T-helper 1 cell treated with Interleukin-12 subunit alpha and Interleukin-12 subunit beta and Interleukin-4 antibody, amounts not matched to agents 30 ng/mL and 1 ng/mL, for 36 hours (primary cell): ENCODE results near the gene SLC22A23. TPM values are rescaled to one million over a fixed set of nuclear protein-coding genes. Genes with fewer than 3 reads are reported as not detected.

Experiments used
- intact Hi-C: fragments of 100-400 bp; cut with micrococcal nuclease; formaldehyde crosslinking; loops from one replicate; pipeline ENCODE4 v1.15.1; 2024
- total RNA-seq: library from RNA; stranded (reverse); gene quantifications from 2 replicates; pipeline ENCODE4 v1.2.3, GENCODE V29; 2022

The SLC22A23 gene
- total RNA-seq, 1 donor from 2014 or later, result 0.42 TPM

DNA sequence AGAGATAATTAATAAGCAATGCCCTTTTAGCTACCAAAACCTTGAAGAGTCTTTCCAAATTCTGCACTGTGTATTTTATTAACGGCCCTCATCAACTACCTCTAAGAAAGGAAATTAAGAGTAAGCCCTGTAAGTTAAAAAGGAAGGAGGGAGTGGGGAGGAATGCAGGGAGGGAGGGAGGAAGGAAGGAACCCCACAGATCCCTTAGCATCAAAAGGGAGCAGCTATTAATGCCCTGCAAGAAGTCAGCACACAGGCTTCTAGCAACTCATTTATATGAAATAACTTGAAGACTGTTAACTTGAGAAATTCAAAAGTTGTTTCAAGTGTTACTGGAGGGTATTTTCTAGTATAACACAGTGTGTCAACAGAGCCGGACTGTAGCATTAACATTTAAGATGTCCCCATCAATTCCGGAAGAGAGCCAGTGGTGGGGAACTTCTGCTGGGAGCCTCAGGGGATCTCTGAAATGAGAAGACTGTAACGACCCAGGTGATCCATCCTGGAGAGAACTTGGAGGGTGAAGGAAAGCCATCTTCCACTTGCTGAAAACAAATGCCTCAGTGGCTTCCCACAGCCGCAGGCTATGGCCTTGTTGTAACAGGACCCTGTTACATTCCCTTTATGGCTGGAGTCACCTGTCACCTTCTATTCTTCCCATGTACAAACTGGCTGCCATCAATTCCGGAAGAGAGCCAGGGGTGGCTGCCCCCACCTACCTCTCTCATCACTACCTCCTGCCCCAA lies 33.2 kb downstream of the SLC22A23 start:
- intact Hi-C loops, result no loop called here

DNA sequence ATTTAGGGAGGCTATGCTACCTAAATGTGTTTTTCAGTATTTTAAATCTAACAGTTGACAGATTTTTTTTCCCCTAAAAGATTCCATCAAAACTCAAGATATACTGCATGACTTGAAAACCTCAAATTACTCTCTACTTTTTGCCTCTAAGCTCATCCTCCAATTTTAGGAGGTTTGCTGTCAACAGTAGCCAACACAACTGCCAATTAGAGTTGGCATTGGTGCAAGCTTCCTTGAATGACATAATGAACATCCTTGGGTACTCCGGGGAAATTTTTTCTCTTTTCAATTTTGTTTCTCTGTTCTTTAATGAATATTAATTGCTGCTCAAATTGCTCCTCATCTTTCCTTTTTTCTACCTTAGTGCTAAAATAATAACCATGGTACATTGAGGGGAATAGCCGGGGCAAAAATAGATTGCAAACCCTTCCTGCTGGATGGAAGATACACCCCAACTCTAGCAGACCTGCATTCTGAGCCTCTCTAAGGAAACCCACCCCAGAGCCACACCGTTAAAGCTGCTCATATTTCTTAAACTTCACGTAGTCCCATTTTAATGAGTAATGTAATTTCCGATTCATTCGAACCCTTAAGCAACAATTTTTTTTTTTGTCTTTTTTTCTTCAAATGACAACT lies 34.3 kb downstream of the SLC22A23 start:
- intact Hi-C loops, result no loop called here

DNA sequence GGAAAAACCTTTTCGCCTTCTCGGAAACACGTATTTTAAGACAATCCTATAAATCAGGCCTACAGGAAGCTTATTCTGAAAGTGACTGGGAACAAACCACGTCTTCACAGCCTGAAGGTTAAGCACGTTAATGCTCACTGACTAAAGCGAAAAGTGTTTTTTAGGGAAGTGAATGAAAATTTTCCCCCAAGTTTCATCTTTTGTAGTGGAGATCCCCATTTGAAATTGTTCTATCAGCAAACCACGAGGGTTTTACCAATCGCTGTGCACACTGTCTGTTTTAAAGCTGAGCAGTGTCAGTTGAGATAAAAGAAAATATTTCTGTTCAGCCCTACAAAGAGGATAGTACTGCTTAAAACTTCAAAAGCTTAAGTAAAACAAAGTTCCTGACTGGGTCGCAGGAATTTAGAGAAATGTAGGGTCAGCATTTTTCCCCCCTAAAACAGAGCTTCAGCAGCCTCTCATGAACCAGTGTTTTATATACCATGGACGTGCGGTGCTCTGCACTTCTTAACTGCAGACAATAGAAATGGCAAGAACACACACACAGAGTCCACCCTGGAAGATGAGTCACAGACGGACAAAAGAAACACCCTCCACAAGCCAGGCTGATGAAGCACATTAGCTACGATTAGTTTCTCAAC lies 34.9 kb downstream of the SLC22A23 start:
- intact Hi-C loops, result no loop called here

DNA sequence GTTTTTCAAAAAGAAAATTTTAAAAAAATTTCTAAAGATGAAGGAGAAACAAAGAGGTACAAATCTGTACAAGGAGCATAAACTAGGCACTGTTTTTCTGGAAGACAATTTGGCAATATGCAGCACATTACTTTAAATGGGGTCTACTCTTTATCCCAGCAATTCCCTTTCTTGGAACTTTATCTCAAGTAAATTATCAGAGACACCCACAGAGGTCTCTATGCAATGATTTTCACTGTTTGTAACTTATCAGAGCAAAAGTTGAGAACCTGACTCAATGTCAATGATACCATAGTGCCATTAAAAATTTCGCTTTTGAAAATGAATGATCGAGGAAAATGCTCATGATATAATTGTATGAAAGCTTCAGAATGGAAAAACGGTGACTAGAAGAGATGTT lies 35.7 kb downstream of the SLC22A23 start:
- intact Hi-C loops, result no loop called here

DNA sequence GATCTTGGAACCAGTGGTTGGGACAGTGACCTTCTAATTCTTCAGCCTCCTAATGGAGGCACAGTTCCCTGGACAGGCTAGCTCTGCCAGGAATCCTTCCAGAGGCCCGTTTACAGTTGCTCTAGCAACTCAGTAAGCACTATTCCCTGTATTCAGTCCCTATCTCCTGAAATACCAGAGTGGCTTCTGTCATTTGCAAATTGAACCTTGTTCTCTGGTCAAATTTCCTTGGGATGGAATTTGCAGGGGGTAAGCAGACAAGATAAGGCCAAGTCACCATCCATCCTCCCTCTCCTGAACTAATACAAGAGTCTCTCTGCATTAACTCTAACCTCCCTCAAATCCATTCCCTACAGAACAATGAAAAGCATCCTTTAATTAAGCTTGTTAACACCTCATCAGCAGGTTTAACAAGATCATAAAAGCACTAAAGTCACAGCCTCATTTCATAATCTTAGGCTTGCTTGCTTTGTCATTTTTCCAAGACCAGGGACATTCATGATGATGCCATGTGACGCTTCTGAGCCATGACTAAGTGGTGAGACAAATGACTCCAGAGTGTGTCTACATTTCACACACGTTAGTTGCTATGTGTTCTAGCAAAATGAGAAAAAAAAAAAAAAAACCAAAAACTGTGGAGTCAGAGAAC lies 37.1 kb downstream of the SLC22A23 start:
- intact Hi-C loops, result no loop called here

DNA sequence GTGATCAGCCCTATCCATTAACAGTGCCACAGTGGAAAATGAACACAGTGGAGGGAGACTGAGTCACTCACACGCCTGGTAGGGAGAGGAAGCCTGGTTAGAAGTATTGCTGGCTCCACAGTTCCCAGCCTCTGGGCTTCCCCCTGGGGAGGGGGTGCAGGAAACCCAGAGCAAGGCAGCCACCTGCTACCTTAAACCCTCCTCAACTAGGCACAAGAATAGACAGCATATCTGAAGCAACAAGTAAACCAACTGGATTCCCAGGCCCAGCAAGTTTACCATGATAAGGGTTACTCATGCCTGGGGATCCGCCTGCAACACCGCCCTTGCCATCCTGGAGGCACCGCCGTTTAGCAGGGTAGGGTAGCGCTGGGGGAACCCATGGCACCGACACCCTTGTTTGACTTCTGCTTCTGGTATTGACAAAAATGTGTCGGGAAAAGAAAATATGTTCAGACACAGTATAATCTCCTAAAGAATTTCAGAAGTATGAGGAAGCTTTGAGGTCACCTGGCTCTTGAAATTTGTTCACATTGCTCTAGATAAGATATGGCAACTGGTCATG lies 38.3 kb downstream of the SLC22A23 start:
- intact Hi-C loops, result no loop called here

DNA sequence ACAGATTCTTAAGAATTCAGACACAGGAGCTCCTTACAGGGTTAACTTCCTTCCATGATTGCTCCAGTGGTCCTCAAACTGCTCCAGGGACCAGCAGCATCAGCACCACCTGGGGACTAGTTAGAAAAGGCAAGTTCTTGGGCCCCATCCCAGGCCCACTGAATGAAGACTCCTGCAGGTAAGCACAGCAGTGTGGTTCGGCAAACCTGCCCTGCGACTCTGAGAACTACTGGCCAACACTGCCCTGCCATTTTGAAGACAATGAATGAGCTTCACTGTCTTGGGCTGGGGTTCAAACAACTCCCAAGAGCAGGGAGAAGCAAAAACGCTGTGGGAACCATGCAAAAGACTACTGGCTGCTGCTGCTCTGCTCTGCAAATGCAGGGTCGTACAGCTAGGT lies 39.4 kb downstream of the SLC22A23 start:
- intact Hi-C loops, result no loop called here

DNA sequence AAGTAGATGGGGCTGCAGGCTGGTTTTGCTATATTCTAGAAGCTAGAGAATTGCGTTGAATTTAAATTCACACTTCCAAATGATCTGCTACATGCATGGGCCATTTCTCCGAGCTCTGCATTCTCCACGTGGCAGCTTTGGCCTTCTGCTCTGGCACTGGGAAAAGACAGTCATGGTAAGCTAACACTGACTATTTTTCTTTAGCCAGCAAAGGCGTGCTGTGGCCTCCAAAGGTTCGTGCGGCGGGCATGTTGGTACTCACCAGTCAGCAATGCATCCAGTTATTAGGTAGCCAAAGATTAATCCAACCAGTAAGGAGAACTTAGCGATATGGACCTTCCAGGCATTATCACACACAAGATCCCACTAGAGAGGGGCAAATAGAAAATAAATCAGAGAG lies 41.4 kb downstream of the SLC22A23 start:
- intact Hi-C loops, result no loop called here

DNA sequence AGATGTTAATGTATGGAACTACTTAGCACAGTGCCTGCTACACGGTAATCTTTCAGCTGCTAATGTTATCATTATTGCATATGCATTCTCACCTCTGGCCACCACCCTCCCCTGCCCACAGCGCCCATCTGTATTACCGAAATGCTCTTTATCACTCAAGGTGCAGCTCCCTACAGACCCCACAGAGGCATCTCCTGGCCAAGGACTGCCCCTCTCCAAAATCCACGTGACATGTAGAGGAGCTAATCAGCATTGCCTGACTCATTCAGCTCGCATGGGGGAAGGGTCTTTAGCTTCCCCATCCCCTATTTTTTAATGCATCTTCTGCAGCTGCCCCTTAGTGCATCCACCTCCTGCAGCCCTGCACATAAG lies 41.8 kb downstream of the SLC22A23 start:
- intact Hi-C loops, result no loop called here

DNA sequence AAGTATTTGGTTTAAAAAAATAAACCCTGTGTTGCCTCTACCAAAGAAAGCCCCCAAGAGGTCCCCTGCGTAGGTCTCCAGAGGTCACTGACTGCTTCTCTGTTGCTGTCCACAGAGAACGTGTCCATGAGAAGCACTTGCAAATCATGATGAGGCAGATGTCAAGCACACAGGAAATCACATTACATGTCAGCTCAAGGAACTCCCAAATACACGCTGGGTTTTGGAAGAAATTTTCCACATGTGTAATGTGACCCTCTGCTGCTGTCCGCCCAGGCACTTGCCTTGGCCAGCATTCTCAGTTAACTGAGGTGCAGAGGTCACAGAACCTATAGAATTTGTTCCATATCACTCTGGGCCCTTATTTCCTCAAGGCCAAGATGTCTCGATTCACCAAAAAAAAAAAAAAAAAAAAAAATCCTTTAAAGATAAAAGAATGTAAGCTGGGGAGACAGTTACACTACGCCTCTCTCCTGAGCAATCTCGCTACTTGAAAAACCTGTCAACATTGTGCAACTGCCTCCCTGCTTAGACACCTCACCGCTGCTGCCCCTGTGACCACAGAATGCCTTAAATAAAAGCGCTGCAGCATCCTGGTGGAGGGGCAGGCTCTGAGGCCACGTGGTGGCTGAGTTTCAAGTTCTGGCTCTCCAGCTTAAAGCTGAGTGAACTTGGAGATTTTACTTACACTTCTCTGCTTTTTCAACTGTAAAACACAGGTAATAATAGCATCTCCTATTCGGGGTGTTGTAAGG lies 42.3 kb downstream of the SLC22A23 start:
- intact Hi-C loops, result loop anchor here (5.0 kb wide), 1 partner anchor 137 kb away; no protein-coding TSS in a partner anchor

DNA sequence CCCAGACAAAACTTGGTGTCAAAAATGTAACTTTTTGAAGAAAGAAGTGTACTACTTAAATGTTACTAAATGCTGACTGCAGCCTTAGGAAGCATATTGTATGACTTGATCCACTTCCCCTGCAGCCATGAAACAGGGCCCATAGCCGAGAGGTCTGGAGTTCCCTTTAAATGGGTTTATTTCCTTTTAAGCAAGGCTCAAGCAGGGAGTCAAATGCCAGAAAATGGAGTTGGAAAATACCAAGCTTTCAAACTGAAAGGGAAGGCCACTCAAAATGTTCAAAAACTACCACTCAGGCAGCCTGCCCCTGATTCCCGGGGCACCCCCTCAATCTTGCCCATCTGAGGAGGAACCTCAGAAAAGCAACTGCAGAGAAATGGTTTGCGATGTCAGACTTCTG lies 43.3 kb downstream of the SLC22A23 start:
- intact Hi-C loops, result loop anchor here (5.0 kb wide), 1 partner anchor 136 kb away; no protein-coding TSS in a partner anchor

DNA sequence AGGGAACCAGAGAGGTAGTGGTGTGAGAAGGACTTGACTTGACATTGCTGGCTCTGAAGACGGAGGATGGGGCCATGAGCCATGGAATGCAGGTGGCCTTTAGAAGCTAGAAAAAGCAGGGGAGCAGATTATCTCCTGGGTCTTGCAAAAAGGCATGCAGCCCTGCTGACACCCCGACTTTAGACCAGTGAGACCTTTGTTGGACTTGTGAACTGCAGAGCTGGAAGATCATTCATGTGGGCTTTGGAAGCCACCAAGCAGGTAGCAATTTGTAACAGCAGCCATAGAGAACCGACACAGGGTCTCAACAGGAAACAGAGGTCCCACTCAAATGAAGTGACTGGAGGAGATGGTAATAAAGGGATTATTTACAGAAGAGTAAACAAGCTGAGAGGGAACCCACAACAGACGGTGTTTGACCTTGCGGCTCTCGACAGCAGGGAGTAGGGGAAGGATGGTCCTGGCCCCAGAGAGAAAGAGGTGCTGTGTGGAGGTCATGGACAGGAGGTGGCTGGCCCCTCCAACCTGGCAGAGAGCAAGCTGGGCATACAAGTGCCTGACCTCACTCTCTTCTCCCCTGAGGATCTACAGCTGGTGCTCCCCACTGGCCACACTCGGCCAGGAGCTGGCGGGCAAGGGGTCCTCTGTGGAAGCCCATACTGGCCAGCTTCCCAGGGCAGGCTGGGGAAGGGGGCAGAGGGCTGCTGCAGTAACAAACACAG lies 43.9 kb downstream of the SLC22A23 start:
- intact Hi-C loops, result loop anchor here (5.0 kb wide), 1 partner anchor 136 kb away; no protein-coding TSS in a partner anchor

DNA sequence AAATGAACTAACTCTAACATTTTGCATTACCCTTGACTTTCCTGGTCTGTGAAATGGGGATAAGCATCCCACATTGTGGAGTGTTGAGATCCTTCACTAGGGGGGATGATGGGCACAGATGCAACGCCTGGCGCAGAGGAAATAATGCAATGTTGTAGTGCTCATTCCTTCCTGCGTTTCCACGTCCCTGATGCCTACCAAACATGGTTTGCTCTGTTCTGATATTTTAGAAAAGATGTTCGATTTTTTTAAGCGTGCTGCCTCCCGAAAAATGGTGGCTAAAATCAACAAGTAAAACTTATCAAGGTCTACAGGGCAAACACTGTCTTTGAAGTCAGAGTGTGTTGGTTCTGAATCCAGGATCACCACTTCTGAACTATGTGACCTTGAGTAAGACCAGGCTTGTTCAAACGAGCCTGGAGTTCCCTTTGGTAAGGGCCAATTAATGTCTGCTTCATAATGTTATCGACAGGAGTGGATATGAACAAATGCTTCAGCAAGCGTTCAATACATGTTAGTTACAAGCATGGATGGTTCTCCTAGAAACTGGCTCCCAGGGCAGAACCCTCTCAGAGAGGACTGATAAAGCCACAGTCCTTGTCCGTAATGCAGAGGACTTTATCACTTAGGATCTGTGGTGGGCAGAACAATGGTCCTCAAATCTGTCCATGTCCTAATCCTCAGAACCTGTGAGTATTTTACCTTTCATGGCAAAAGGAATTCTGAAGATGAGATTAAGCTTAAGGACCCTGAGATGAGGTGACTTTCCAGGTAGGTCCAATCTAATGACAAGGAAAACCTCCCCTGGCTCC lies 44.7 kb downstream of the SLC22A23 start:
- intact Hi-C loops, result loop anchor here (1.0 to 5.0 kb wide), 3 partner anchors 43 to 320 kb away; no protein-coding TSS in a partner anchor

DNA sequence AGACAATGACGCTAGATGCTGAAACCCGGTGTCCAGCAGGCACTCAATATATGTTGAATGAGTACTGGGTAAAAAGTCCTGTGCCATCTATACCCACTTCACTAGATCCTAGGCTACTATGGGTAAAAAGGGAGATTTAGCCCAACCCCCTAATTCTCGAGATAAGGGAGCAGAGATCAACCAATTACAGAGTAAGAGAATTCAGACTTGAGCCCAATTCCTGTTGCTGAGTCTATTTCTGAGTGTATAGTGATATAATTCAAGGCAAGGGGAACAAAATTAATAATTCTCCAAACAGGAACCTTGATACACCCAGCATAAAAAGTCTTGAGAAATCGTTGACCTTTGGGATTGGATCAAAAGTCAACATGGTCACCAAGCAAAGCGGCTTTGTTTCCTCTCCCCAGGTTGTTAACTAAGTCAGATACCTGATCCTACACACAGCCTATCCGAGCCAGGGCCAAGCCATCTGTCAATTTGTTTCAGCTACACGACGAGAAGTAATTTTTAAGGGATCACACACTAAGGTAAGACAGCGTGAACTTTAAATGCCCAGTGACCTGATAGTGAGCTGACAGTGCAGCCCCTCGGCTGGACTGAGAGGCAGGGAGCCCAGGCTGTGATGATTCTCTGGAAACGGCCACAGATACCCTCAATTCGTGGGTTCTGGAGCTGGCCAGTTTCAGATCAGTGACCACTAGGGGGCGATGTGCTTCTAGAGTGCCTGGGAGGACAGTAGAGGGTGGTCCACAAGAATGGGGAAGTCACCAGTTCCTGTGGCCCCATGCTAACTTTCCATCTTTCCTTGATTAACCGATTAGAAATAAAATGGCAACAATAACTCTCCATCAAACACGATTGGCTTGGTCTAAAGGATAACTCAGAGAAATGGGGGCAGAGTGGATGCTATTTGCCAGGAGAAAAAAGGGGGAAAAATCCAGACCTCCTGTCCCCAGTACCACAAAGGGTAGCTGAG lies 46.2 kb downstream of the SLC22A23 start:
- intact Hi-C loops, result loop anchor here (1.0 to 5.0 kb wide), 3 partner anchors 44 to 322 kb away; no protein-coding TSS in a partner anchor

DNA sequence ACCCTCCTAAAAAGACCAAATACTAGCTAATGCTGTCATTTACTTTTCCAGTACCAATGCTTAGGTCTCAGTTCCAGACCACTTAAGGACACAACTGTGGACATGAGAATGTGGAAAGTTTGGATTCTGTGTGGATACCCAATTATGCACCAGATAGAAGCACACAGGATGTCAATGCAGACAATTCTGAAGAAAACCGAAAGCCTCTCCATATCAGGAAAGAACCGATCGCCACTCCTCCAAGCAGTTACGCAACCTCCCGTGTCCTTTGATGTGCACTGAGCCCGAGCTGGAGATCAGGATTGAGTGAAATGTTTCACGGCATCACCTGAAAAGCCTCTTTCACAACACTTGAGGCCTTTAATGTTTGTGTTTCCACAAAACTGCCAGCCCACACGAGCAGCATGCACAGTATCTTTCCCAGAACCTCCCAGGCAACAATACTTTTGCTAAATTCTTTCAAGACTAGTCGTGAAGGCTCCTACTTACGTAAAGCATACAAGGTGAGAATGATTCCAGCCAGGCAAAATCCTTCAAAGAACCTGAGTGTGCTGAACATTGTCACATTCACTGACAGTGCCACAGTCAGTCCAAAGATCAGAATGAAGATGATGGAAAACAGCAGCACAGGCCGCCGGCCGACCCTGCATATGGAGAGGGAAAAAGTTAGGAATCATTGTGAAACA lies 47.0 kb downstream of the SLC22A23 start:
- intact Hi-C loops, result loop anchor here (2.0 to 5.0 kb wide), 2 partner anchors 45 to 133 kb away; no protein-coding TSS in a partner anchor

DNA sequence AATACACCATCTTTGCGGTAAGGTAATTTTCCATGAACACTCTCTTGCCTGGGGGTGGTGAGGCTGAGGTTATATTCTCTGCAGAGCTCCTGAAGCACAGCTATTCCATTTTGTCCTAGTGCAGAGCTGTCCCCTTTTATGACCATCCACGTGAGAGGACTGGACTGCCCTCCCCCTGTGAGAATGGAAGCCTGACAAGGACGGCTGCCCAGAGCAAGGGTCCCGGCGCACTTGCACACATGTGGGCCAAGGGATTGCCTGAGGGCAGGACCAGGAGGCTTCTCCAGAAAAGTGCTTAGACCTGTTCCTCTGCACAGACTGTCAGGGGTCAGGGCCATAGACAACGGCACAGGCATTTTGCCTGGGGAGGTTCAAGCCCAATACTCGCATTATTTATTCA lies 48.2 kb downstream of the SLC22A23 start:
- intact Hi-C loops, result no loop called here

DNA sequence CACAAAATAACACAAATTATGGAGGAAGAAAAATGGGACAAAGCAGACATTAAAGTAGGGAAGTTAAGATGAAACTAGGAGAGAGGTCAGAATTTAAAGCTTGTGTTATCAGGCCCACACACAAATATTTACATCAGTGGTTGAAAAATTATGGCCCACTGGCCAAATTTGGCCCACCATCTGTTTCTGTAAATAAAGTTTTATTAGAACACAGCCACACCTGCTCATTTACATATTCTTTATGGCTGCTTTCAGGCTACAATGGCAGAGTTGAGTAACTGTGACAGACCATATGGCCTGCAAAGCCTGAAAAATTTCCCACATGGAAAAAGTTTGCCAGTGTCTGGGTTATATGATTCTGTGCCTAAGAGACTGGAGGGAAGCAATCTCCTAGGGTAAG lies 49.0 kb downstream of the SLC22A23 start:
- intact Hi-C loops, result no loop called here
